Stimulated activated CD4-positive, alpha-beta T cell treated with anti-CD3 and anti-CD28 coated beads, Interleukin-15, amount 100 ng/mL, for 1 hour (primary cell): ENCODE measurements around the gene UBALD1.

ENCODE experiments used
- DNase-seq, 2 donors: peaks; one replicate each; pipeline ENCODE4 v3.0.0-alpha.2; 2020; ENCODE audit warnings: low read depth in 1 of 2, low spot score in 1 of 2

The UBALD1 gene

GRCh38 chr16:4561596-4561995 lies 53.1 kb downstream of the UBALD1 start:
- no peak for DNase-seq
